GM21576 (cell line): ENCODE data around the gene TLE3.
A peak's percentile ranks its signal among the peaks of the same experiment; 100 is the strongest.

Source experiments
- ATAC-seq: cut with Tn5 transposase; IDR thresholded peaks from one replicate; pipeline ENCODE4 v1.9.1; 2021; ENCODE audit warnings: mild to moderate bottlenecking, moderate library complexity; ENCODE audit not compliant: unreplicated experiment

TLE3 gene

GRCh38 chr15:70034141-70034540 lies 63.6 kb downstream of the TLE3 start:
- no peak for ATAC-seq

GRCh38 chr15:70033529-70034140 lies 64.1 kb downstream of the TLE3 start:
- no peak for ATAC-seq

GRCh38 chr15:70033109-70033508 lies 64.6 kb downstream of the TLE3 start:
- no peak for ATAC-seq

- no peak for ATAC-seq
Observed at GRCh38 chr15:70032509-70032908, 65.2 kb downstream of the TLE3 start.

- no peak for ATAC-seq
Observed at GRCh38 chr15:70031713-70032112, 66.0 kb downstream of the TLE3 start.

GRCh38 chr15:70031261-70031660 lies 66.5 kb downstream of the TLE3 start:
- no peak for ATAC-seq

GRCh38 chr15:70030851-70031250 lies 66.9 kb downstream of the TLE3 start:
- no peak for ATAC-seq

GRCh38 chr15:70029297-70029701 lies 68.4 kb downstream of the TLE3 start:
- ATAC-seq = no peak

- no peak for ATAC-seq
Observed at GRCh38 chr15:70027518-70027917, 70.2 kb downstream of the TLE3 start.

- ATAC-seq = no peak
Observed at GRCh38 chr15:70026991-70027390, 70.7 kb downstream of the TLE3 start.

- no peak for ATAC-seq
Observed at GRCh38 chr15:70025413-70026296, 72.1 kb downstream of the TLE3 start.

- ATAC-seq = no peak
Observed at GRCh38 chr15:70024521-70024920, 73.2 kb downstream of the TLE3 start.

- ATAC-seq = no peak
Observed at GRCh38 chr15:70023769-70024491, 73.8 kb downstream of the TLE3 start.

GRCh38 chr15:70023064-70023768 lies 74.5 kb downstream of the TLE3 start:
- peak; percentile 79 for ATAC-seq

- no peak for ATAC-seq
Observed at GRCh38 chr15:70020229-70020628, 77.5 kb downstream of the TLE3 start.

- no peak for ATAC-seq
Observed at GRCh38 chr15:70018646-70019600, 78.8 kb downstream of the TLE3 start.

GRCh38 chr15:70017801-70018200 lies 79.9 kb downstream of the TLE3 start:
- ATAC-seq = no peak

- no peak for ATAC-seq
Observed at GRCh38 chr15:70017025-70017424, 80.7 kb downstream of the TLE3 start.

- no peak for ATAC-seq
Observed at GRCh38 chr15:70016511-70016994, 81.2 kb downstream of the TLE3 start.
